Gastrocnemius medialis (tissue), 4 donors: ENCODE measurements around the gene SPI1.

Experiments
- POLR2A ChIP-seq, 2 donors: fragments of 450-650 bp; IDR thresholded peaks; one replicate each; pipeline ENCODE4 v1.6.1; 2017; ENCODE audit warnings: antibody characterized with exemption in 2 of 2, mild to moderate bottlenecking in 2 of 2, moderate library complexity in 2 of 2
- TF ChIP-seq, protein P1 (sequence below), 5 experiments: fragments of 450-650 bp in 3 of 5; fragments of 200-600 bp in 2 of 5; sonication (generic) in 2 of 5; IDR thresholded peaks in 4 of 5; conservative IDR thresholded peaks in 1 of 5; 1 replicate in 4 of 5; 2 replicates in 1 of 5; pipeline ENCODE4 v1.5.1; 2016 to 2019; ENCODE audit warnings: antibody characterized with exemption in 5 of 5, mild to moderate bottlenecking in 3 of 5, moderate library complexity in 3 of 5

GRCh38 chr11:47411884-47412746 lies 33.8 kb upstream of the SPI1 start:
- TF ChIP-seq POLR2A (IDR thresholded peaks at IDR 0.05): no peak
- TF ChIP-seq, protein P1, sequence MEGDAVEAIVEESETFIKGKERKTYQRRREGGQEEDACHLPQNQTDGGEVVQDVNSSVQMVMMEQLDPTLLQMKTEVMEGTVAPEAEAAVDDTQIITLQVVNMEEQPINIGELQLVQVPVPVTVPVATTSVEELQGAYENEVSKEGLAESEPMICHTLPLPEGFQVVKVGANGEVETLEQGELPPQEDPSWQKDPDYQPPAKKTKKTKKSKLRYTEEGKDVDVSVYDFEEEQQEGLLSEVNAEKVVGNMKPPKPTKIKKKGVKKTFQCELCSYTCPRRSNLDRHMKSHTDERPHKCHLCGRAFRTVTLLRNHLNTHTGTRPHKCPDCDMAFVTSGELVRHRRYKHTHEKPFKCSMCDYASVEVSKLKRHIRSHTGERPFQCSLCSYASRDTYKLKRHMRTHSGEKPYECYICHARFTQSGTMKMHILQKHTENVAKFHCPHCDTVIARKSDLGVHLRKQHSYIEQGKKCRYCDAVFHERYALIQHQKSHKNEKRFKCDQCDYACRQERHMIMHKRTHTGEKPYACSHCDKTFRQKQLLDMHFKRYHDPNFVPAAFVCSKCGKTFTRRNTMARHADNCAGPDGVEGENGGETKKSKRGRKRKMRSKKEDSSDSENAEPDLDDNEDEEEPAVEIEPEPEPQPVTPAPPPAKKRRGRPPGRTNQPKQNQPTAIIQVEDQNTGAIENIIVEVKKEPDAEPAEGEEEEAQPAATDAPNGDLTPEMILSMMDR (IDR thresholded peaks at IDR 0.05 in 4 of 5, conservative IDR thresholded peaks at IDR 0.05 in 1 of 5): peak in 4 of 5 experiments; percentile 28 to 69 (median 56)
